ENCODE data around the gene IVD. TPM values are rescaled to one million over a fixed set of nuclear protein-coding genes. Genes with fewer than 3 reads are reported as not detected.

The IVD gene
- total RNA-seq, 1 donor from 2014 or later: 18.0 TPM

- Histone ChIP-seq H3K27me3 (peaks cover 60% of the 10 kb centered on the region), H4K20me1 (ENCODE audit: low read depth) (no peaks in the 10 kb centered on the region), H3K9me3 (ENCODE audit: low read depth) (no peaks in the 10 kb centered on the region), H3K36me3 (no peaks in the 10 kb centered on the region), H3K27ac (no peak overlapping the region), H3K4me3 (no peak overlapping the region), H3F3A (ENCODE audit: low read depth) (no peaks in the 10 kb centered on the region), H3K4me2 (no peak overlapping the region), H3K79me2 (ENCODE audit: low read depth) (no peaks in the 10 kb centered on the region), H2AFZ (replicated peaks) (no peak overlapping the region), H3K9ac (no peak overlapping the region), H3K4me1 (no peaks in the 10 kb centered on the region)
- no peak overlapping the region for H3K27ac Mint-ChIP-seq
- no peak for TF ChIP-seq EZH2 (IDR thresholded peaks at IDR 0.05)
- TF ChIP-seq EZH2phosphoT487 (IDR thresholded peaks at IDR 0.05): no peak
- TF ChIP-seq CTCF (IDR thresholded peaks at IDR 0.05): no peak
- peaks cover 22% of the 10 kb centered on the region for H3K27me3 Mint-ChIP-seq (ENCODE audit: insufficient read depth, low read depth)
- peaks cover 4% of the 10 kb centered on the region for H3K4me1 Mint-ChIP-seq
- no peaks in the 10 kb centered on the region for H3K36me3 Mint-ChIP-seq
- peak overlapping the region; percentile 74 for H3K4me3 Mint-ChIP-seq
- no peaks in the 10 kb centered on the region for H3K9me3 Mint-ChIP-seq
- no peak for DNase-seq (ENCODE audit: low spot score)
Observed at GRCh38 chr15:40369474-40369869, 36.1 kb upstream of the IVD start.

- no peak for TF ChIP-seq EZH2phosphoT487 (IDR thresholded peaks at IDR 0.05)
- TF ChIP-seq CTCF (IDR thresholded peaks at IDR 0.05): no peak
- TF ChIP-seq EZH2 (IDR thresholded peaks at IDR 0.05): no peak
- Histone ChIP-seq H3K4me1 (no peaks in the 10 kb centered on the region), H3K9me3 (ENCODE audit: low read depth) (no peaks in the 10 kb centered on the region), H3K4me2 (no peak overlapping the region), H3K9ac (no peak overlapping the region), H3K4me3 (no peak overlapping the region), H3K27me3 (peaks cover 60% of the 10 kb centered on the region), H4K20me1 (ENCODE audit: low read depth) (no peaks in the 10 kb centered on the region), H3F3A (ENCODE audit: low read depth) (no peaks in the 10 kb centered on the region), H3K79me2 (ENCODE audit: low read depth) (no peaks in the 10 kb centered on the region), H3K27ac (no peak overlapping the region), H3K36me3 (no peaks in the 10 kb centered on the region), H2AFZ (replicated peaks) (no peak overlapping the region)
- Mint-ChIP-seq H3K27me3 (ENCODE audit: insufficient read depth, low read depth) (peaks cover 26% of the 10 kb centered on the region), H3K36me3 (no peaks in the 10 kb centered on the region), H3K4me1 (peaks cover 4% of the 10 kb centered on the region), H3K9me3 (no peaks in the 10 kb centered on the region), H3K4me3 (no peak overlapping the region), H3K27ac (no peak overlapping the region)
- no peak for DNase-seq (ENCODE audit: low spot score)
Observed at GRCh38 chr15:40369971-40370370, 35.6 kb upstream of the IVD start.

- no peaks in the 10 kb centered on the region for H3K9me3 ChIP-seq (ENCODE audit: low read depth)
- no peak overlapping the region for H3K4me3 ChIP-seq
- no peak overlapping the region for H3K9ac ChIP-seq
- H3K36me3 ChIP-seq: no peaks in the 10 kb centered on the region
- no peaks in the 10 kb centered on the region for H4K20me1 ChIP-seq (ENCODE audit: low read depth)
- peaks cover 30% of the 10 kb centered on the region for H3K27me3 ChIP-seq
- H3K36me3 Mint-ChIP-seq: no peaks in the 10 kb centered on the region
- H2AFZ ChIP-seq (replicated peaks): no peak overlapping the region
- H3F3A ChIP-seq (ENCODE audit: low read depth): no peaks in the 10 kb centered on the region
- no peaks in the 10 kb centered on the region for H3K9me3 Mint-ChIP-seq
- H3K27ac Mint-ChIP-seq: no peak overlapping the region
- H3K79me2 ChIP-seq (ENCODE audit: low read depth): no peaks in the 10 kb centered on the region
- H3K4me2 ChIP-seq: no peak overlapping the region
- TF ChIP-seq EZH2phosphoT487 (IDR thresholded peaks at IDR 0.05): no peak
- no peak for TF ChIP-seq CTCF (IDR thresholded peaks at IDR 0.05)
- no peak for TF ChIP-seq EZH2 (IDR thresholded peaks at IDR 0.05)
- peaks cover 12% of the 10 kb centered on the region for H3K27me3 Mint-ChIP-seq (ENCODE audit: insufficient read depth, low read depth)
- H3K4me1 Mint-ChIP-seq: peaks cover 4% of the 10 kb centered on the region
- no peak overlapping the region for H3K4me3 Mint-ChIP-seq
- DNase-seq (ENCODE audit: low spot score): no peak
- H3K27ac ChIP-seq: no peak overlapping the region
- no peaks in the 10 kb centered on the region for H3K4me1 ChIP-seq
Observed at GRCh38 chr15:40372981-40373380, 32.6 kb upstream of the IVD start.
